Dermis microvascular lymphatic vessel endothelial cell (primary cell): Measurements from ENCODE around the gene PLEKHF1. TPM values are rescaled to one million over a fixed set of nuclear protein-coding genes. Genes with fewer than 3 reads are reported as not detected.

Source experiments
- DNase-seq, 2 donors: peaks; one replicate each; pipeline versions ENCODE4 v3.0.0 to v3.0.0-alpha.2; 2010; ENCODE audit warnings: low read depth in 2 of 2
- total RNA-seq: library from RNA; depleted of rRNA; stranded (reverse); fragments of >200 nt; gene quantifications from 2 replicates; pipeline ENCODE4 v1.2.1, GENCODE V29; 2014

PLEKHF1 gene
- total RNA-seq, 1 donor from 2014 or later = 4.1 TPM

DNA sequence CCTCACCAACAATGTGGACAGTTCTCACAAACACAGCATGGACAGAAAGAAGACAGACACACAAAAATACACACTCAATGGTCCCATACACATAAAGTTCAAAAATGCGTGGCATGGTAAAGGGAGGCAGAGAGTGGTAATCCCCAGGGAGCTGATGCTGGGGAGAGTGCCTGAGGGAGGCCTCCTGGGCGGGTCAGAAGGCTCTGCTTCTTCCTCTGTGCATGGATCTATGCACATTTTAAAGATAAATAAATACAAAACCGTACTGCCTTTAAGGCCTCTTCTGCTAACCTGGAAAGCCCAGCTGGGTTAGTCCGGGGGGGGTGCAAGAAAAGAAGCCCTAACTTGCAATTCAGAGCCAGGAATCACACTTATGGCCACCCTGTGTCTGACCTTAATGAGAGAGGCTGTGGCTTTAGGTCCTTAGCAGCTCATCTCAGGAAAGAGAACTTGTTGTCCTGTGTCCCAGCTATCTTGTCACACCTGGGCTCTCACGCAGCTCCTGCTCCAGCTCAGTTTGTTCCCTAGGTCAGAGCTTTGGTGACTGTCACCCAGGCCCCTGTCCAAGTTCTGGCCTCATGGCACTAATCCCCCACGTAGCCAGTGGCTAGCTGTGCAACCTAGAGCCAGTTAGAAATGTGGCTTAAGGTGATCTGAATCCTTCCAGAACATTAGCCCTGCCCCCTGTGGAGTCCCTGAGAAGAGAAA is 30.7 kb upstream of the PLEKHF1 start:
- no peak for DNase-seq

GRCh38 chr19:29635963-29636362 is 29.3 kb upstream of the PLEKHF1 start:
- no peak for DNase-seq

- DNase-seq = no peak
Measured at GRCh38 chr19:29636553-29637360, 28.5 kb upstream of the PLEKHF1 start.

DNA sequence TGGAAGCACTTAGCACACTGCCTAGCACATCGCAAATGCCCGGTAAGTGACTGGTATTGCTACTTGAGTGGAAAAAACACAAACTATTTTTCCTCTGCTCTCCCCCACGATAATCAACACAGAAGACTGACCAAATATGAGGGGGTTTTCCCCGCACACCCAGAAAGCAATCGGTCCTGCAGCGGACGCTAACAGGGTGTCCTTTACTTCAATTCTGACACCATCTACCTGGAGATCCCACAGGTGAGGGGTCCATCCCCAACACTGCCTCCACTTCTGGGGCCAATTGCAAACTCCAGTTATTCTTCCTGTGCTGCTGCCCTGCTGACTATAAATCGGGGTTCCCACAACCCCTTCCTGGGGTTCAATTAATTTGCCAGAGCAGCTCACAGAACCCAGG is 26.2 kb upstream of the PLEKHF1 start:
- DNase-seq = no peak

GRCh38 chr19:29640231-29640630 is 25.0 kb upstream of the PLEKHF1 start:
- DNase-seq = no peak

- DNase-seq = no peak
Measured at GRCh38 chr19:29641597-29641996, 23.7 kb upstream of the PLEKHF1 start.

DNA sequence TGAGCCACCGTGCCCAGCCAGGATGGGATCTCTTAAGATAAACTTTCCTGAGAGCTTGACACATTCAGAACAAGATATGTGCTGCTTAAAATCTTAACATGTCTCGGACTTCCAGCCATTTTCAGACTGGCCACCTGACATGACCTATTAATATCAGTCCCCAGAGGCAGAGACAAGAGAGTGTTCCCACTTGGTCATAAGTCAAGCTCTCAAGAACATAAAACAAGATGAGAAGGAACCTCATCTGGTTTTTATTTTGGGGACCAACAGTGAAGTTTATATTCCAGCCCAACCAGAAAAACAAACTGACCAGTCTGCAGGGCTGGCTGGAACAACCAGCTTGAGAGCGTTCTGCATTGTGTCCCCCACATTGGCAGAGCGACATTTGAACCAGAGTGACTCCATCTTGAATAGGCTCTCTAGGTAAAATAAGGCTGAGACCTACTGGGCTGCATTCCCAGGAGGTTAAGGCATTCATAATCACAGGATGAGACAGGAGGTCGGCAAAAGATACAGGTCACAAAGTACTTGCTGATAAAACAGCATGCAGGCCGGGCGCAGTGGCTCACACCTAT is 21.8 kb upstream of the PLEKHF1 start:
- no peak for DNase-seq

DNA sequence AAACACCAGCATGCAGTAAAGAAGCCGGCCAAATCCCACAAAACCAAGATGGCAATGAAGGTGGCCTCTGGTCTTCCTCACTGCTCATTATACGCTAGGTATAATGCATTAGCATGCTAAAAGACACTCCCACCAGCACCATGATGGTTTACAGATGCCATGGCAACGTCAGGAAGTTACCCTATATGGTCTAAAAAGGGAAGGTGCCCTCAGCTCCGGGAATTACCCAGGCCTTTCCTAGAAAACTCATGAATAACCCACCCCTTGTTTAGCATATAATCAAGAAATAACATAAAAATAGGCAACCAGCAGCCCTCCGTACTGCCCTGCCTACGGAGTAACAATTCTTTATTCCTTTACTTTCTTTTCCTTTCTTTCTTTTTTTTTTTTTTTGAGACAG is 21.1 kb upstream of the PLEKHF1 start:
- DNase-seq = no peak

DNA sequence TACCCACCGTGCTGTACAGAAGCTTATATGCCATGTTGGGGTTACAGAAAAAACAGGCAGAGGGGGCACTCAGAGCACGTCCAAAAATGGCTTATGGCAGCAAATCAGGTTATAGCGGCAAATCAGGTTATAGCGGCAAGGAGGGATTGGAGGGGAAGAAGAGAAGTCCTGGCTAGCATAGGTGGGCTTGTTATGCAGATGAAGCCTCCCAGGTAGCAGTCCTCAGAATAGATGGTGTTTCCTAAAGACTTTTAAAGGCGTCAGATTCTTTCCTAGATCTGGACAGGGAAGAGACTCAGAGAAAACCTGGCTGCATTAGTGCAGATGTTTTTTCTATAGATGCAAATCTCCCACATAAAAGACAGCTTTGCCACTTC is 19.8 kb upstream of the PLEKHF1 start:
- no peak for DNase-seq

DNA sequence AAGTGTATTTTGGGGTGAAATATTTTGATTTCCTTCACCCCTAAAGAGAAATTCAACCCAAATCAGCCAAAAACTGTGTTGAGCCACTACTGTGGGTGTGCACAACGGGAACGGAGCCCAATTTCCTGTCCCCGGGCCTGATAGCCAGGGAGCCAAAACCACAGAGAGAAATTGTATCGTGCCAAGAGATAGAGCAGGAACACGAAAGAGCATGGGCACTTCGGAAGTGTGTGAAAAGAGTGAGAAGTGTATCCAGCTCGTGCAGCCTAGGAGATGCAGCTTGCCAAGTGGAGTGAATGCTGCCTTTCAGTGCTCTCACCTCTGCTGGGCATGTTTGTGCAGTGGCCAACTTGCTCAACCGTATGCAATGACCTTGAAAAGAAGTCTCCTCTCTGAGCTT is 19.4 kb upstream of the PLEKHF1 start:
- DNase-seq = no peak

GRCh38 chr19:29650772-29651387 is 14.4 kb upstream of the PLEKHF1 start:
- DNase-seq = no peak

DNA sequence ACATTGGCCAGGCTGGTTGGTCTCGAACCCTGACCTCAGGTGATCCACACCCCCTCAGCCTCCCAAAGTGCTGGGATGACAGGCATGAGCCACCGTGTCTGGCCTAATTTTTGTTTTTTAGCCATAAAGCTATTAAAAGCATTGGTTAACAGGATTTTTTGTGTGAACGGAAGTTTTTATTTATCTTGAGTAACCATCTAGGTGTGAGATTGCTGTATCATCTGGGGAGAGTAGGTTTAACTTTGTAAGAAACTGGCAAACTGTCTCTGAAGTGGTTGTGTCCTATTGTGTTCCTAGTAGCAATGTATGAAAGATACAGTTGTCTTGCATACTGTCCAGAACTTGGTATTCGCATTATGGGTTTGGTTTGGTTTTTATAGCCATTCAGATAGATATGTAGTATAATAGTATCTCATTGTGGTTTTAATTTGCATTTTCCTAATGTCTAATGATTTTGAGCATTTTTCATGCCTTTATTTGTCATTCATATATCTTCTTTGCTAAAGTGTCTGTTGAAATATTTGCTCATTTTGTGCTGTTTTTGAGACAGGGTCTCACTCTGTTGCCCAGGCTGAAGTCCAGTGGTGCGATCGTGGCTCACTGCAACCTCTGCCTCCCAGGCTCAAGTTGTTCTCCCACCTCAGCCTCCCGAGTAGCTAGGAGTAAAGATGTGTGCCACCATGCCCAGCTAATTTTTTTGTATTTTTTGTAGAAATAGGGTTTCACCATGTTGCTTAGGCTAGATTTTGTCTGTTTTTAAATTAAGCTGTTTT is 13.5 kb upstream of the PLEKHF1 start:
- no peak for DNase-seq

GRCh38 chr19:29653398-29653797 is 11.9 kb upstream of the PLEKHF1 start:
- DNase-seq = no peak

GRCh38 chr19:29655648-29656335 is 9.5 kb upstream of the PLEKHF1 start:
- no peak for DNase-seq

DNA sequence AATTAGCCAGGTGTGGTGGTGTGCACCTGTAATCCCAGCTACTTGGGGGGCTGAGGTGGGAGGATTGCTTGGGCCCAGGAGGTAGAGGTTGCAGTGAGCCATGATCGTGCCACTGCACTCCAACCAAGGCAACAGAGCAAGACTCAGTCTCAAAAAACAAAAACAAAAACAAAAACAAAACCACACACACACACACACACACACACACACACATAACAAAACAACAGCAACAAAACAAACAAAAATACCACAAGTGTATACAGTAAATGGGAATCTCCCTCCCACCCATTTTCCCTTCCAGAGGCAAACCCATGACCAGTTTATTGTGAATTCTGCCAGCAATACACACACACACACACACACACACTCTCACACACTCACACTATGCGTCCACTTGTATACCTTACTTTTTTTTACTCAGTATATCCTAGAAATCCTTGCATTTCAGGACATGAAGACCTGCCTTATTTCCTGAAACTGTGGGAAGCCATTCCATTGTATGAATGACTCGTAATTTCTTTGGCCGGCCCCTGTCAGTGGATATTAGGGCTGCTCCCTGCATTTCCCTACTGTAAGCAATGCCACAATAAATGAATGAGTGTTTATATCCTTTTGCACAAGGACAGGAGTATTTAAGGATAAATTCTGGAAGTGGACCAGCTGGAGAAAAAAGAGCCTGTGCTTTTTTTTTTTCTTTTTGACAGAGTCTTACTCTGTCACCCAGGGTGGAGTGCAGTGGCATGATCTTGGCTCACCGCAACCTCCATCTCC is 6.9 kb upstream of the PLEKHF1 start:
- no peak for DNase-seq

DNA sequence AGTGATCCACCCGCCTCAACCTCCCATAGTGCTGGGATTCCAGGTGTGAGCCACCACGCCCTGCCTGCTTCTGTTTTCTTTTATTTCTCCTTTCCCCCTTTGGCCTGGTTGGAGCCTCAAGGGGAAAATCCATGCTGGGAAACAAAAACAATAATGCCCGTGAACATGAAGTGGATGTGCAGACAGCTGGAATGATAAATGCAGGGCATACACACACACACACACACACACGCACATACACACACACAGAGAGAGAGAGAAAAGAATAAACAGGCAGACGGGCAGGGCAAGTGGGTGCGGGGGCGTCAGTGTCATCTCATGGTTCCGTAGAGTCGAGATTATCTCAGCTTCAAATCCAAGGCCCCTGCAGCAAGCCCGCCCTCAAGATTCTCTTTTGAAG is 4.4 kb upstream of the PLEKHF1 start:
- no peak for DNase-seq

GRCh38 chr19:29662278-29662603 is 3.0 kb upstream of the PLEKHF1 start:
- no peak for DNase-seq

- peak in 1 of 2 donors; percentile 63 for DNase-seq
Measured at GRCh38 chr19:29662604-29663404, 2.5 kb upstream of the PLEKHF1 start.
